ENCODE data around the gene KRTAP29-1.
A peak's percentile ranks its signal among the peaks of the same experiment; 100 is the strongest.

Gene KRTAP29-1

DNA sequence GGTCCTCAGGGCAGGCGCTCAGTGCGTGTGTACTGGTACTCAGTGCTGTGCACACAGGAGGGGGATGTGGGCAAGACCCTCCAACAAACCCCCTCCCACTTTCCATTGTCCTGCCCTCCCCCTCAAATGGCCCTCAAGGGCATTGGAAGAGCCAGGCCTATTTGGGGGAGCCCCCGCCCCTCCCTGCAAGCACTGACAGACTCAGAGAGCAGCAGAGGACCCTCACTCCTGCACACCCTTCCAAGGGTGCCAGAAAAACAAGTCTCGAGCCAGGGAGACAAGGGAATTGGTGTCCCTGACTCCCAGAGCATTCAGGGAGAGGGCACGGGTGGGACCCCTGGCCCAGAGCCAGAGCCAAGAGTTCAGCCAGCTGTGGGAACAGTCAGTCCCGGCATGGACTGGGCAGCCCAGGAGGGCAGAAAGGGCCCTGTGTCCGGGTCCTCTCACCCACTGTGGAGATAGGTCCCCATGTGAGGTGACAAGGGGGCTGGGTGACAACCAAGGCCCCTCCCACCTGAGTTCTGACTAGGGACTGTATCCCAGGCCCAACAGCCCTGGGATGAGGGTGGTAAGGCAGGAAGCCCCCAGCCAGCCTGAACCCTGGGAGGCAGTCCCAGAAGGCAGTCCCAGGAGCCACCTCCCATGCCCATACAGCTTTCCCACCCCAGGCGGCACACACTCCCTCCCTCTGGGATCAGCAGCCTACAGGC is 24.9 kb upstream of the KRTAP29-1 start:
- DNase-seq: no peak

DNA sequence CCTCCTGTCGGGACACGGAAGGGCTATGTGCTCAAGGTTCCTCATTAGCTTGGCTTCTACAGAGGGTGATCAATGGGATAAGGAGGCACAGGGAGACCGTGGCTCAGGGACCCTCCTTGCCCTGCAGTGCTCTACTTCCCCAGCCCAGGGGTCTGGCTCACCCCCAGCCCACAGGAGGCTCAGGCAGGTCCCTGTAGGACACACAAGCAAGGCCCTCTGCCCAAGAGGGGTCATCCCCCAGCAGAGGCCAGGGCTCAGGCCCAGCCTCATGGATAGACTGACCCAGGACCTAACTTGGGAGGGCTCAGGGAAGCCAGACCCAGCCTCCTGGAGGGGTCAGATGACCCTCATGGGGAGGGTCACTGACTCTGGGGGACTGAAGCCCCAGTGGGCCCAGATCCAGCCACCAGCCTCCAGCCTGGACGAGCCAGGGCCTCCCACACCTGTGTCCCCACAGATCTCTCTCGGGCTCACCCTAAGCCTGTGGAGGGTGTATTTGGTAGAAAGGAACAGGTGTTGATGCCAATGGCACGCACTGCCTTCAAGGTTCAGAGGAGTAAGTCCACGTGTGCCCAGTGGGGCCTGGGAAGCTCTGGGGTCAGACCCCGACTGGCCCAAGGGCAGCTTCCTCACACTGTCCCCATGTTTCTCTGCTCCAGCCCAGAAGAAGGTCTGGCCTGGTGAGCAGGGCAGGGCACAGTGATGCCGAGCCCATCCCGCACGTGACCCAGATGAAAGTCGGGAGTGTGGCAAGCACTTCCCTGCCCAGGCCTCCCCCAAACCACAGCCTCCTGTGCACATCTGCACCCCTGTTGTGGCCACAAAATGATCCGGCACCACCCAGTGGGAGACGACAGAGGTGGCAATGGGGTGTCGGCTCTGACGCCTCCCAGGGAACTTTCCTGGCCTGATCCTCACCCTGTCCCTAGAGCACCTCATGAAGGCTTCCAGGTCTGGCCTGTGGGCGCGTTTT is 23.8 kb upstream of the KRTAP29-1 start:
- DNase-seq: peak; percentile 42

- DNase-seq: no peak
These were observed 23.0 kb upstream of the KRTAP29-1 start for GRCh38 chr17:41325611-41326010.

DNA sequence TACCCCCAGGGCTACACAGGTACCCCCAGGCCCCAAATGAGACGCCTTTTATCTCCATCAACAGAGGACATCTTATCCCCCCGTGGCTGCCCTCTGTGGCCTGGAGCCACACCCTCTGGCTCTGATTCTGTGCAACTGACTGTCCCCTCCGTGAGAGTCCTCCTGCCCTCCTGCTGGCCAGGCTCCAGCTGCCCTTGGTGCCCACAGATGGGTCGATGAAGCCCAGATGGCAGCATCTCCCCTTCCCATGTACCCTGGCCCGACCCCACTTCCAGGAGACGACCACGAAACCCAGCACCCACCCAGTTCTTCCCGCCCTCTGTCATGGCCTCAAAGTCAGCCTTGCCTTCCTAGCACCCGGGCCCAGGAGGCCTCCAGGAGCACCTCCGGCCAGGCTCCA is 22.5 kb upstream of the KRTAP29-1 start:
- DNase-seq: no peak

GRCh38 chr17:41324180-41325075 is 21.8 kb upstream of the KRTAP29-1 start:
- no peak for DNase-seq

DNA sequence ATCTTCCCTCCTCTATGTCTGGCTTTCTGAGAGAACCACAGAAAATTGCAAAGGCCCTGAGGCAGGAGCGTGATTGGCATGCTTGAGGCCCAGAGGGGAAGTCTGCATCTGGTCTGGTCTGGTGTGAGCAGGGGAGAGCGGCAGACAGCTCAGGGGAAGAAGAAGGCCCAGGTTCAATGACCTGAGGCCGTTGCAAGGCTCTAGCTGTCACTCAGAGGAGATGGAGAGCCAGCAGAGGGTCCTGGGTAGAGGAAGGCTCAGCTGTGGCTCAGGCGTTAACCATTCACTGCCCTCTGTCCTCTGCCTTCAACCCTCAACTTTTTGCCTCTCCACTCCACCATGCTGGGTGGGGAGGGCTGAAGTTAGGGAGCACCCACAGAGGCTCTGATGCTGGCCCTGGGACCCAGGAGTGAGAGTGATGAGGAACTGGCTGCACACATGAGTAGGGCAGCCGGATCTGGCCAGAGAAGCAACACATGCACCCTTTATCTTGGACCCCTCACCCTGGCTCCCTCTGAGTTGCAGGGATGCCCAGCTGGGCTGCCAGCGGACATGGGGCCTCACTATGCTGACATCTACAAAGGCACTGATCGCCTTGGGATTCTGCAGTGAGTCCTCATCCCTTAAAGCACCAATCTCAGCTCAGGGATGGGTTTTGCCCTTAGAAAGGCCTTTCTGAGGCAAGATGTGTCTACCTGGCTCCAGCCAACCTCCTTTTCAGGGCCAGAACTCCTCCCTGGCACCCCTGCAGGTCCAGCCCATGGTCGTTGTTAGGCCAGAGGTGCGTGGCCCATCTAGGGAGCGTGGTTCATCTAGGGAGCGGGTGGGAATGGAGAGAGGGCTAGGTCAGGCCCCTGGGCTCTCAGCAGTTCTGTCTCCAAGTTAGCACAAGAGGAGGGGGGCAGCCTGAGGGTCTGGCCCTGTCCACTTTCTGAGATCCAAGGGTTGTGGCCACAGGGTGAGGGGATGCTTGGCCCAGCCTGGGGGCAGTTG is 20.5 kb upstream of the KRTAP29-1 start:
- DNase-seq: no peak

DNA sequence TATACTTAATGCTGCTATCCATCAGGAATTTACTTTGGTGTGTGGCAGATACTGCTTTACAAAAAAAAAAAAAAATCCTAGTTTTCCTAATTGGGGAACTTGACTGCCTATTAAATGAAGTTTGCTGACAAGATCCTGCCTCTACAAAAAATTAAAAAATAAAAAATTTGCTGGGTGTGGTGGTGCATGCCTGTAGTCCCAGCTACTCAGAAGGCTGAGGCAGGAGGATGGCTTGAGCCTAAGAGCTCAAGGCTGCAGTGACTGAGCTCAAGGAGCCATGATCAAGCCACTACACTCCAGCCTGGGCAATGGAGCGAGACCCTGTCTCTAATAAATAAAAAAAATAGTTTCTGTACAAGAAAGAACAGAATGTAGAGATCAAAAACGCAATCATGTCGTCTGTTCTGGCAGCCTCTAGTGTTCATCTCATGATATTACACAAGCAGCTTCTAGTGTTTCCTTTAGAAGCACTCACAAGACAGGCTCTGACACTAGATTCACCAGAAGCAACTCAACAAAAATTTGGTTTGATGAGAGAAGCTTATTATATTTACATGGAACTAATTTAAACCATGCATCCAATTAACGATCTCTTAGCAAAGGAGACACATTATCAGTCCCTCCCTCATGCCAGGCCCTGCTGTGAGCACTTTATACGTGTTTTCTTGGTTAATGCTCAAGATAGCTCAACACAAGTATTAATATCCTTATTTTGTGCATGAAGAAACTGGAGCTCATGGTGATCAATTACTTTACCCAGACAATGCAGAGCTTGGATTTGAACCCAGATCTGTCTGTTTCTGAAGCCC is 19.6 kb upstream of the KRTAP29-1 start:
- no peak for DNase-seq

DNA sequence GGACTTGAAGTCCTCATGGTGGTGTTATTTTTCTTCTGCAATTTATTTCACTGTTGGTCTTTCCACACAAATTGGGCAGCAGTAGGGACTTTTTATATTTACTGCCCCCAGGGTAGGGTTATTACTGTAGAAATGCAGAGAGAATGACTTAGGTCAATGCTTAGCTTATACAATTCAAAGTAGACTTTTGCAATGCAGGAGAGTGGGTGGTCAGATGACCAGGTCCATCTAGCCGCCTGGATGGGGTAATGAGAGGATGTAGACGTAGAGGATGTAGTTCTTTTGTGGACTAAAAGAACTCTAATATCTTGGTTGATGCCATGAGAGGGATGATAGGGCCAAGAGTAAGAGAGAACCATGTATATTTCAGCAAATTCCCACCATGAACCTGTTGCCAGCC is 15.6 kb upstream of the KRTAP29-1 start:
- DNase-seq: no peak

DNA sequence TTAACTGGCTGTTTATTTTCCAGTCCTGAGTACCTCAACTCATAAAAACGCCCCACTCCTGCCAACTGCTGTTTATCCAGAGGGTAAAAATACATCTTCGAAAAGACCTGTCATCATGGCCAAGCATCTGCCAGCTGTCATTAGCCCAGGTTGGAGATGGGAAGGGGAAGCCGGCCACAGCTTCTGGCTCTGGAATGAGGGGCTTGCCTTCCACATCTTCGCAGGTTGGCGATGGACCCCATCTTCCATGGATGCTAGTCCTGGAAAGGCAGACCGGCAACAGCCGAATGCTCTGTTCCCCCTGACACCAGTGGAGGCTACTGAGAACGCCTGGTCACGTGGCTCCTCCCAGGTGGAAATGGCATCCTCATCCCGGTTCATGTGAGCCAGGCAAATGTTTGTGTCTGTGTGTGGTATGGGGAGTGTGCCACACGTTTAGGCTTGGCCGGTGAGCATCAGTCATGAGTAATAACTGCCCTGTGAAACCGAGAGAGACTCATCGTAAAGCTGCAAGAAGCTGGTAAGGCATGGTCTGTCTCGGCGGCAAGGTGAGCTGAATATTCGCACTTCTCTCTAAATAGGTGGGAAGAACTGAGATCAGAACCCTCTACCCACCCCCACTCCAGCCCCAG is 13.3 kb upstream of the KRTAP29-1 start:
- no peak for DNase-seq

DNA sequence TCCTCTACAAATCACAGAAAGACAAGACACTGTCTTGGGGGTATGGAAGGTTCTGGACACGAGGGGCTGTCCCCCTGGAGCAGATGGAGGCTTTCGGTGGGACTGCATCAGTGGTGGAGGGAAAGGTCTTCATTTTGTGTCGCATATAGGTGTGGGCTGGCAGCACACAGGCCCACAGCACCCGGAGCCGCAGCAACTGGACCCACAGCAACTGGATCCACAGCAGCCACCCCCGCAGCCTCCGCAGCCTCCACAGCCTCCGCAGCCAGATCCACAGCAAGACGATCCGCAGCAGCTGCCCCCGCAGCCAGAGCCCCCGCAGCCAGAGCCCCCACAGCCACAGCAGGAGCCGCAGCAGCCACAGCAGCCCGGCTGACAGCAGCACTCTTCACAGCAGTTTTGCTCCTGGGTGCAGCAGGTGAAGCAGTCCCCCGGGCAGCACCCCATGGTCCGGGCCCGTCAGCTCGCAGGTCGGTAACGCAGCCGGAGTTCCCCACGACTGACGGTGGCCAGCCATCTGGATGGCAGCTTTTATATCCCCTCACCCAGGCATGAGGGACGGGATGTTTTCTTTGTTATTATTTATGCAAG is 12.6 kb upstream of the KRTAP29-1 start, which contains the start of gene KRTAP17-1:
Gene KRTAP17-1, minus strand, starts transcription at position 507 of the 591 bp plus-strand sequence. Its CDS starts 60 bp downstream, at position 447.
- DNase-seq: no peak

GRCh38 chr17:41311111-41311510 is 8.5 kb upstream of the KRTAP29-1 start:
- DNase-seq: no peak

- DNase-seq: peak; percentile 38
These were observed 6.3 kb upstream of the KRTAP29-1 start, which contains the start of gene KRTAP16-1 for GRCh38 chr17:41308918-41309359. TSS of gene KRTAP16-1 (minus strand) at chr17:41309309. CDS start at chr17:41309253, 56 bp downstream.

GRCh38 chr17:41308251-41308917 is 5.7 kb upstream of the KRTAP29-1 start:
- peak; percentile 69 for DNase-seq

GRCh38 chr17:41307647-41308046 is 5.0 kb upstream of the KRTAP29-1 start:
- DNase-seq: no peak

GRCh38 chr17:41304091-41304490 is 1.4 kb upstream of the KRTAP29-1 start:
- no peak for DNase-seq

DNA sequence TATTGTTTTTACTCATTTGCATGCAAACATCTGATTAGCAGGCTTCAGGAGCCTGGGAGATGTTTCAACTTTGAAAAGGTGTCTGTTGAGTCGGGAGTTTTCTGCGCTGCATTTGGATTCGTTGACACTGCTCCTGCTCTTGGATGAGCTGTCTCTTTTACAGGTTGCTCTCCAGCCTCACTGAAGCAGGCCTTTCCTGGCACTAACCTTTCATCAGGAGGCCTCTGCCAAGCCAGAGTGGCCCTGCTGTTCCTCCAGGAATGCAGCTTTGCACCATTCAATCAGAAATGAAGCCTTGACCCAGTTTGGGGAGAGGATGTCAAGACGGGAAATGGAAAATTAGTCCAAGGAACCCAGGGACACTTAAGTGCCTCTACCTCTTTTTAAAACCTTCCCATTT is 330 bp upstream of the KRTAP29-1 start:
- no peak for DNase-seq

GRCh38 chr17:41301204-41301790 is 1.4 kb downstream of the KRTAP29-1 start:
- no peak for DNase-seq

DNA sequence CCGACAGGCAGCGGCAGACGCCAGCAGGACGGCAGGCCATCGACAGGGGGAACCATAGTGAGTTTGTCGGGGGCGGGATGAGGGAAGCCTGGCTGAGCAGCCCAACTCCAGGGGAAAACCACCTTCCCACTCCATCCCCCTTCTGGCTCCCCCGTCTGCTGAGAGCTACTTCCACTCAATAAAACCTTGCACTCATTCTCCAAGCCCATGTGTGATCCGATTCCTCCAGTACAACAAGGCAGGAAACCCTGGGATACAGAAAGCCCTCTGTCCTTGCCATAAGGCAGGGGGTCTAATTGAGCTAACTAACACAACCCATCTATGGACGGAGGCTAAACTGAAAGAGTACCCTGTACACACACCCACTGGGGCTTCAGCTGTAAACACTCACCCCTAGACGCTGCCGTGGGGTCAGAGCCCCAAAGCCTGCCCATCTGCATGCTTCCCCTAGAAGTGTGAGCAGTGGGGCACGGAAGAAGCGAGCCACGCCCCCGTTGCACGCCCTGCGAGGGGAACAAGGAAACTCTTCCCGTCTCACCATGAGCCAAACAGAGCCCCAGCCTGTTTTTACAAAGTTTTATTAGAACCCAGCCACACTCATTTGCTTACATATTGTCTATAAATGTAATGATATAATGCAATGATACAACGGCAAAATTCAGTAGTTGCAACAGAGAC is 4.1 kb downstream of the KRTAP29-1 start:
- DNase-seq: no peak

Data from T-helper 9 cell (primary cell).